MM.1S (cell line): Measurements from ENCODE around the gene CBX6.

Experiments
- EZH2 ChIP-seq: fragments of 300-600 bp; sonication (generic); optimal IDR thresholded peaks from 2 replicates; pipeline ENCODE3; 2017; ENCODE audit warnings: low read depth, mild to moderate bottlenecking, antibody characterized with exemption, low read length, mixed read lengths
- TF ChIP-seq, protein P1 (sequence below): fragments of 300-600 bp; sonication (generic); IDR thresholded peaks from 2 replicates; pipeline ENCODE4 v1.5.1; 2016; ENCODE audit warnings: antibody characterized with exemption, low read length, mixed read lengths

DNA sequence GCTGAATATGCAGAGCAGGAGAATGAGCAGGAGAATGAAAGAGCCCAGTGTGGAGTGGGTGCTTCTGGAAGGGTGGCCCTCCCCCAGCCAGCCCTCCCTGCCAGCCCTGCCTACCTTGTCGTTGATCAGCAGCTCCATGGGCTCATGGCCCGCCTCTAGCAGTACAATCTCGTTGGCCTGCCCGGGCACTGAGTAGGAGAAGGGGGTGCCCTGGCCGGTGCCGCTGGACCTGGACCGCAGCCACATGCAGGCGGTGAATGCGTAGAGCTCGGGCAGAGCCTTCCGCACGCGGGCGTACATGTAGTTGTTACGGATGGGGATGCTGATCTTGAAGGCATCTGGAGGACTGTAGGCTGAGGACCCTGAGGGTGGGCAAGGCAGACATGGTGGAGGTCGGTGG is 45.6 kb downstream of the CBX6 start:
- TF ChIP-seq, protein P1, sequence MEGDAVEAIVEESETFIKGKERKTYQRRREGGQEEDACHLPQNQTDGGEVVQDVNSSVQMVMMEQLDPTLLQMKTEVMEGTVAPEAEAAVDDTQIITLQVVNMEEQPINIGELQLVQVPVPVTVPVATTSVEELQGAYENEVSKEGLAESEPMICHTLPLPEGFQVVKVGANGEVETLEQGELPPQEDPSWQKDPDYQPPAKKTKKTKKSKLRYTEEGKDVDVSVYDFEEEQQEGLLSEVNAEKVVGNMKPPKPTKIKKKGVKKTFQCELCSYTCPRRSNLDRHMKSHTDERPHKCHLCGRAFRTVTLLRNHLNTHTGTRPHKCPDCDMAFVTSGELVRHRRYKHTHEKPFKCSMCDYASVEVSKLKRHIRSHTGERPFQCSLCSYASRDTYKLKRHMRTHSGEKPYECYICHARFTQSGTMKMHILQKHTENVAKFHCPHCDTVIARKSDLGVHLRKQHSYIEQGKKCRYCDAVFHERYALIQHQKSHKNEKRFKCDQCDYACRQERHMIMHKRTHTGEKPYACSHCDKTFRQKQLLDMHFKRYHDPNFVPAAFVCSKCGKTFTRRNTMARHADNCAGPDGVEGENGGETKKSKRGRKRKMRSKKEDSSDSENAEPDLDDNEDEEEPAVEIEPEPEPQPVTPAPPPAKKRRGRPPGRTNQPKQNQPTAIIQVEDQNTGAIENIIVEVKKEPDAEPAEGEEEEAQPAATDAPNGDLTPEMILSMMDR, result no peak
- no peak for TF ChIP-seq EZH2
